22Rv1 (cell line): ENCODE measurements around the gene RCSD1.

ENCODE experiments used
- ZFX ChIP-seq: fragments of 450-650 bp; IDR thresholded peaks from 2 replicates; pipeline ENCODE4 v1.6.1; 2017; ENCODE audit warnings: antibody characterized with exemption, borderline replicate concordance
- TF ChIP-seq, protein P1 (sequence below): fragments of 450-650 bp; IDR thresholded peaks from 2 replicates; pipeline ENCODE4 v1.5.1; 2017; ENCODE audit warnings: mild to moderate bottlenecking

DNA sequence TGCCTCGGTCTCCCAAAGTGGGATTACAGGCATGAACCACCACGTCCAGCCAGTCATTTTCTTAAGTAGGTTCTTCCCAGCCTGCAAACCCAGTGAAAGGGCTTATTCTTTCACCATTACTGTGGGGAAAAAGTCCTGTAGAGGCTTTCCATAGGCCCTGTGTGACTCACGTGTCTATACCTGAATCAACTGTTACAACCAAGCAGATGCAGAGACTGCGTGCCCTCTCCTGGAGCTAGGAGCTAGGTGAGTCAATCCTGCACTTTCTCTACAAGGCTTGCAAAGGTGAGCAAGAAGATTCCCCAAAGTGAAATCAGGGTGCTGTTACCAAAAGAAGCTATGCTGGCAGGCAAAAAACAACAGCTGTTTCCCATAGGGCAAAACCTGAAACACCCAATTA, 77.9 kb downstream of the RCSD1 start:
- TF ChIP-seq, protein P1, sequence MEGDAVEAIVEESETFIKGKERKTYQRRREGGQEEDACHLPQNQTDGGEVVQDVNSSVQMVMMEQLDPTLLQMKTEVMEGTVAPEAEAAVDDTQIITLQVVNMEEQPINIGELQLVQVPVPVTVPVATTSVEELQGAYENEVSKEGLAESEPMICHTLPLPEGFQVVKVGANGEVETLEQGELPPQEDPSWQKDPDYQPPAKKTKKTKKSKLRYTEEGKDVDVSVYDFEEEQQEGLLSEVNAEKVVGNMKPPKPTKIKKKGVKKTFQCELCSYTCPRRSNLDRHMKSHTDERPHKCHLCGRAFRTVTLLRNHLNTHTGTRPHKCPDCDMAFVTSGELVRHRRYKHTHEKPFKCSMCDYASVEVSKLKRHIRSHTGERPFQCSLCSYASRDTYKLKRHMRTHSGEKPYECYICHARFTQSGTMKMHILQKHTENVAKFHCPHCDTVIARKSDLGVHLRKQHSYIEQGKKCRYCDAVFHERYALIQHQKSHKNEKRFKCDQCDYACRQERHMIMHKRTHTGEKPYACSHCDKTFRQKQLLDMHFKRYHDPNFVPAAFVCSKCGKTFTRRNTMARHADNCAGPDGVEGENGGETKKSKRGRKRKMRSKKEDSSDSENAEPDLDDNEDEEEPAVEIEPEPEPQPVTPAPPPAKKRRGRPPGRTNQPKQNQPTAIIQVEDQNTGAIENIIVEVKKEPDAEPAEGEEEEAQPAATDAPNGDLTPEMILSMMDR: no peak
- no peak for TF ChIP-seq ZFX
